H9 (cell line): ENCODE data around the gene GGT6. TPM values are rescaled to one million over a fixed set of nuclear protein-coding genes. Genes with fewer than 3 reads are reported as not detected.

Experiments
- DNase-seq: peaks from one replicate; pipeline ENCODE4 v3.0.0-alpha.2; 2017
- H2AFZ ChIP-seq: one replicate; pipeline ENCODE4 v1.6.1; 2013; ENCODE audit warnings: mild to moderate bottlenecking, low read length, control low read depth, moderate library complexity
- H2AK5ac ChIP-seq: 2 replicates; pipeline ENCODE4 v1.6.1; 2013; ENCODE audit warnings: low read length, control low read depth, mixed read lengths; ENCODE audit not compliant: insufficient read length
- H2BK120ac ChIP-seq: one replicate; pipeline ENCODE4 v1.6.1; 2013; ENCODE audit warnings: low read depth, mild to moderate bottlenecking, low read length, control low read depth, inconsistent platforms; ENCODE audit not compliant: poor library complexity, severe bottlenecking
- H2BK12ac ChIP-seq: 2 replicates; pipeline ENCODE4 v1.6.1; 2013; ENCODE audit warnings: low read length, control low read depth, mixed read lengths, low read depth; ENCODE audit not compliant: insufficient read length
- H2BK15ac ChIP-seq: 2 replicates; pipeline ENCODE4 v1.6.1; 2013; ENCODE audit warnings: low read depth, low read length, control low read depth
- H2BK20ac ChIP-seq: one replicate; pipeline ENCODE4 v1.6.1; 2013; ENCODE audit warnings: low read depth, mild to moderate bottlenecking, low read length, control low read depth, inconsistent platforms; ENCODE audit not compliant: poor library complexity, severe bottlenecking
- H2BK5ac ChIP-seq: 2 replicates; pipeline ENCODE4 v1.6.1; 2013; ENCODE audit warnings: low read length, control low read depth, mixed read lengths; ENCODE audit not compliant: insufficient read length
- H3K14ac ChIP-seq: 2 replicates; pipeline ENCODE4 v1.6.1; 2013; ENCODE audit warnings: low read length, control low read depth; ENCODE audit not compliant: insufficient read depth
- H3K18ac ChIP-seq: 2 replicates; pipeline ENCODE4 v1.6.1; 2013; ENCODE audit warnings: low read depth, mild to moderate bottlenecking, mixed read lengths, low read length, control low read depth; ENCODE audit not compliant: insufficient read length
- H3K23ac ChIP-seq: 2 replicates; pipeline ENCODE4 v1.6.1; 2013; ENCODE audit warnings: low read length, control low read depth, mixed read lengths, low read depth; ENCODE audit not compliant: insufficient read length
- H3K23me2 ChIP-seq: 2 replicates; pipeline ENCODE4 v1.6.1; 2013; ENCODE audit warnings: low read depth, mild to moderate bottlenecking, mixed read lengths, low read length, control low read depth; ENCODE audit not compliant: insufficient read length, poor library complexity, severe bottlenecking
- H3K27ac ChIP-seq: 2 replicates; pipeline ENCODE4 v1.5.1; 2013; ENCODE audit warnings: low read length, control low read depth, mixed read lengths, low read depth; ENCODE audit not compliant: insufficient read length
- H3K27me3 ChIP-seq: 2 replicates; pipeline ENCODE4 v1.6.1; 2013; ENCODE audit warnings: low read length, control low read depth, inconsistent platforms; ENCODE audit not compliant: insufficient read depth
- H3K4ac ChIP-seq: 2 replicates; pipeline ENCODE4 v1.6.1; 2013; ENCODE audit warnings: low read depth, mild to moderate bottlenecking, control low read depth, inconsistent platforms, low read length, moderate library complexity
- H3K4me1 ChIP-seq: 2 replicates; pipeline ENCODE4 v1.6.1; 2013; ENCODE audit warnings: low read length, control low read depth, inconsistent platforms; ENCODE audit not compliant: insufficient read depth
- H3K4me2 ChIP-seq: 2 replicates; pipeline ENCODE4 v1.6.1; 2013; ENCODE audit warnings: low read length, control low read depth, mixed read lengths; ENCODE audit not compliant: insufficient read length, insufficient read depth
- H3K56ac ChIP-seq: 2 replicates; pipeline ENCODE4 v1.6.1; 2013; ENCODE audit warnings: low read depth, mild to moderate bottlenecking, mixed read lengths, low read length, control low read depth; ENCODE audit not compliant: insufficient read length
- H3K79me1 ChIP-seq: 2 replicates; pipeline ENCODE4 v1.6.1; 2013; ENCODE audit warnings: low read depth, mild to moderate bottlenecking, moderate library complexity, low read length, control low read depth, inconsistent platforms; ENCODE audit not compliant: insufficient read depth, poor library complexity, severe bottlenecking
- H3K79me2 ChIP-seq: 2 replicates; pipeline ENCODE4 v1.6.1; 2013; ENCODE audit warnings: low read length, control low read depth, inconsistent platforms; ENCODE audit not compliant: insufficient read depth
- H3K9ac ChIP-seq: 2 replicates; pipeline ENCODE4 v1.6.1; 2013; ENCODE audit warnings: low read length, control low read depth, mixed read lengths; ENCODE audit not compliant: insufficient read length; ENCODE audit errors: extremely low read depth
- H3K9me3 ChIP-seq: one replicate; pipeline ENCODE4 v1.6.1; 2013; ENCODE audit warnings: low read depth, low read length, inconsistent platforms; ENCODE audit not compliant: control insufficient read depth
- H3T11ph ChIP-seq: one replicate; pipeline ENCODE4 v1.6.1; 2013; ENCODE audit warnings: mild to moderate bottlenecking, low read length, control low read depth, inconsistent platforms
- H4K20me1 ChIP-seq: one replicate; pipeline ENCODE4 v1.6.1; 2013; ENCODE audit not compliant: control insufficient read depth, insufficient read length, insufficient read depth
- H4K5ac ChIP-seq: 2 replicates; pipeline ENCODE4 v1.6.1; 2013; ENCODE audit warnings: low read depth, mild to moderate bottlenecking, mixed read lengths, low read length, control low read depth; ENCODE audit not compliant: insufficient read length
- H4K8ac ChIP-seq: replicated peaks from 2 replicates; pipeline ENCODE4 v1.6.1; 2013; ENCODE audit warnings: low read length, control low read depth, mixed read lengths, low read depth; ENCODE audit not compliant: insufficient read length
- H4K91ac ChIP-seq: 2 replicates; pipeline ENCODE4 v1.6.1; 2013; ENCODE audit warnings: low read depth, mild to moderate bottlenecking, moderate library complexity, mixed read lengths, low read length, control low read depth; ENCODE audit not compliant: insufficient read length
- H3K27ac Mint-ChIP-seq, 3 experiments: 2 replicates in 2 of 3; 3 replicates in 1 of 3; pipeline ENCODE4 v1.8.0; 2020 to 2021; ENCODE audit warnings: mixed read lengths in 3 of 3, mild to moderate bottlenecking in 1 of 3, moderate library complexity in 1 of 3
- H3K27me3 Mint-ChIP-seq: 2 replicates; pipeline ENCODE4 v1.8.0; 2021; ENCODE audit warnings: low read depth, mild to moderate bottlenecking, moderate library complexity, mixed read lengths
- H3K36me3 Mint-ChIP-seq, 3 experiments: 2 replicates in 2 of 3; 3 replicates in 1 of 3; pipeline ENCODE4 v1.8.0; 2020 to 2021; ENCODE audit warnings: low read depth in 3 of 3, mixed read lengths in 3 of 3; ENCODE audit not compliant: insufficient read depth in 1 of 3
- H3K4me1 Mint-ChIP-seq, 2 experiments: 2 replicates each; pipeline ENCODE4 v1.8.0; 2020; ENCODE audit warnings: mixed read lengths in 2 of 2
- H3K4me3 Mint-ChIP-seq, 2 experiments: 2 replicates in 1 of 2; 3 replicates in 1 of 2; pipeline ENCODE4 v1.8.0; 2020 to 2021; ENCODE audit warnings: mild to moderate bottlenecking in 2 of 2, mixed read lengths in 2 of 2, moderate library complexity in 1 of 2
- H3K9me3 Mint-ChIP-seq, 2 experiments: 2 replicates in 1 of 2; 3 replicates in 1 of 2; pipeline ENCODE4 v1.8.0; 2020; ENCODE audit warnings: mild to moderate bottlenecking in 2 of 2, mixed read lengths in 2 of 2, moderate library complexity in 1 of 2
- CTCF ChIP-seq: fragments of 200-600 bp; sonication (generic); conservative IDR thresholded peaks from 3 replicates; pipeline ENCODE4 v1.8.0; 2021; ENCODE audit warnings: antibody characterized with exemption, mild to moderate bottlenecking
- WGBS: extraction: QIAGEN DNeasy Blood & Tissue Kit; methylation state at CpG from one replicate; pipeline ENCODE4 v1.1.7; 2013; ENCODE audit warnings: missing lambda C conversion rate, low lambda C conversion rate, mixed read lengths; ENCODE audit not compliant: insufficient read length; ENCODE audit errors: extremely low coverage; 5-methylcytosine and 5-hydroxymethylcytosine counted together
- total RNA-seq: library from RNA; stranded (reverse); gene quantifications from 2 replicates; pipeline ENCODE4 v1.2.1, GENCODE V29; 2021

The GGT6 gene
- total RNA-seq, 1 experiment from 2014 or later, result 0.17 TPM

DNA sequence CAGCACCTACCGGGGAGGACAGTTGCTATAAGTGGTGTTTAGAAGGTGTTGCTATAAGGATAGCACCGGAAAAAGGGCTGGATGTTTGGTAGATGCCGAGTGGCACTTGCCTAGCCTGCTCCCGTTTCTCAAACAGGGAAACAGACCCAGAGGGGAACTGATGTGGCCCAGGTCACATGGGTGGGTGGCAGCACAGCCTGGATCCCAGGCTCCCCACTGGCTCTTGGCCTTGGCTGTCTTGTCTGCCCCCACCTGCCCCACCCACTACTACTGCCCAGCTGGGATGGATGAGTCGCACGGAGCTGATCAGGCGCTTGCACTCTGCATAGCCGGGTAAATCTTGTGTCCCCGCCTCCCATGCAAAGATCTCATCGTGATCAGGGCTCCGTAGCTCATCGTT lies 31.2 kb upstream of the GGT6 start:
- TF ChIP-seq CTCF, result no peak
- Histone ChIP-seq H4K5ac (no peak overlapping the region), H3K79me2 (no peaks in the 10 kb centered on the region), H3K23me2 (no peaks in the 10 kb centered on the region), H2AFZ (no peak overlapping the region), H2BK20ac (no peak overlapping the region), H3K4me1 (no peaks in the 10 kb centered on the region), H3K18ac (no peak overlapping the region), H4K91ac (no peak overlapping the region), H4K20me1 (no peaks in the 10 kb centered on the region), H2BK15ac (no peak overlapping the region), H2BK12ac (no peak overlapping the region), H3K14ac (no peak overlapping the region), H4K8ac (no peak overlapping the region), H3K23ac (no peak overlapping the region), H3K79me1 (no peaks in the 10 kb centered on the region), H3K9ac (no peak overlapping the region), H2AK5ac (no peak overlapping the region), H2BK120ac (no peak overlapping the region), H3K56ac (no peak overlapping the region), H3T11ph (no peak overlapping the region), H3K27ac (no peak overlapping the region), H3K4me2 (no peak overlapping the region), H3K27me3 (no peaks in the 10 kb centered on the region; the same call in 1 of the 2 replicates), H3K4ac (no peak overlapping the region), H3K9me3 (no peaks in the 10 kb centered on the region), H2BK5ac (no peak overlapping the region)
- no peaks in the 10 kb centered on the region; a peak in 1 of 7 replicates for H3K36me3 Mint-ChIP-seq
- H3K4me1 Mint-ChIP-seq, result peaks cover 4 to 18% of the 10 kb centered on the region in 2 experiments
- no peaks in the 10 kb centered on the region for H3K9me3 Mint-ChIP-seq
- H3K4me3 Mint-ChIP-seq, result no peak overlapping the region
- no peak overlapping the region for H3K27ac Mint-ChIP-seq
- peaks cover 31% of the 10 kb centered on the region for H3K27me3 Mint-ChIP-seq
- WGBS, result no CpG with 5 or more reads among the region's 12 CpGs
- DNase-seq, result no peak
